HG03342 (cell line): ENCODE measurements around the gene PDPK1.
"Not testable (repeated sequence)": the region's sequence is repeated elsewhere in the genome, so short reads cannot be mapped to it uniquely, and the experiment has no call there.

Experiments used
- ATAC-seq: cut with Tn5 transposase; IDR thresholded peaks from one replicate; pipeline ENCODE4 v1.9.1; 2021; ENCODE audit warnings: mild to moderate bottlenecking, moderate library complexity; ENCODE audit not compliant: unreplicated experiment

The PDPK1 gene

GRCh38 chr16:2586241-2586640 lies 48.4 kb downstream of the PDPK1 start:
- ATAC-seq: no peak

- no peak for ATAC-seq
Measured at GRCh38 chr16:2586901-2587480, 49.2 kb downstream of the PDPK1 start.

- ATAC-seq: no peak
Measured at GRCh38 chr16:2587891-2588565, 50.2 kb downstream of the PDPK1 start.

DNA sequence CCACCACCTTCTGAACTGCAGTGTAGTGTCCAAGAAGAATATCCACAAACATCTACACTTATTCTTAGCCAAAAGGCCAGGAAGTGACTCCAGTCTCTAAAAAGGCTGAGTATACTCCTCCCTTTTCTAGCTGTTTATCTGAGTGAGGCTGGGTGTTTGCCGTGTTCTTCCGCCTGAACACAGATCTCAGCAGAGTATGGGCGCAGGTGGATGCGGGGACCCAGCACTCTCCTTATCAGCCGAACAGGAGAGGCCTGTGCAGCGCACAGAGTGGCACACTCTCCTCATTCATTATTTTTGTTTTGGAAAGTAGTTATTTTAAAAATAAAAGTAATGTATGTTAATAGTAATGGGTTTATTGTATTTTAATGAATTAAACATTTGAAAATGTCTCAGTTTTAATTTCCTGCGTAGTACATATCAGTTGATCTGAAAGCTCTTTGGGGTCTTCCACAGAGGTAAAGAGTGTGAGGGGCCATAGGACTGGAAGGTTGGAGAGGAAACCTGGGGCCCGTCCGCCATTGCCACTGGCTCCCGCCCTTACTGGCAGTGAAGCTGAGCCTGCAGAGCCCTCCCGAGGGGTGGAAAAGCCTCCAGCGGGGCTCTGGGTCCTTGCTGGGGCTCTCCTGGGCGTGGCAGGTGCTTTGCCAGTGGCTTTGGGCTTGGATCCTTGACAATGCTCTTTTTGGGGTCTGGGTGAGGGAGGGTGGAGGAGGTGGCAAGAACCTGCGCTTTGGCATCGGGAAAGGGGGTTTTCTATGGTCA lies 53.8 kb downstream of the PDPK1 start:
- ATAC-seq: no peak

- no peak for ATAC-seq
Measured at GRCh38 chr16:2592786-2593185, 55.0 kb downstream of the PDPK1 start.

DNA sequence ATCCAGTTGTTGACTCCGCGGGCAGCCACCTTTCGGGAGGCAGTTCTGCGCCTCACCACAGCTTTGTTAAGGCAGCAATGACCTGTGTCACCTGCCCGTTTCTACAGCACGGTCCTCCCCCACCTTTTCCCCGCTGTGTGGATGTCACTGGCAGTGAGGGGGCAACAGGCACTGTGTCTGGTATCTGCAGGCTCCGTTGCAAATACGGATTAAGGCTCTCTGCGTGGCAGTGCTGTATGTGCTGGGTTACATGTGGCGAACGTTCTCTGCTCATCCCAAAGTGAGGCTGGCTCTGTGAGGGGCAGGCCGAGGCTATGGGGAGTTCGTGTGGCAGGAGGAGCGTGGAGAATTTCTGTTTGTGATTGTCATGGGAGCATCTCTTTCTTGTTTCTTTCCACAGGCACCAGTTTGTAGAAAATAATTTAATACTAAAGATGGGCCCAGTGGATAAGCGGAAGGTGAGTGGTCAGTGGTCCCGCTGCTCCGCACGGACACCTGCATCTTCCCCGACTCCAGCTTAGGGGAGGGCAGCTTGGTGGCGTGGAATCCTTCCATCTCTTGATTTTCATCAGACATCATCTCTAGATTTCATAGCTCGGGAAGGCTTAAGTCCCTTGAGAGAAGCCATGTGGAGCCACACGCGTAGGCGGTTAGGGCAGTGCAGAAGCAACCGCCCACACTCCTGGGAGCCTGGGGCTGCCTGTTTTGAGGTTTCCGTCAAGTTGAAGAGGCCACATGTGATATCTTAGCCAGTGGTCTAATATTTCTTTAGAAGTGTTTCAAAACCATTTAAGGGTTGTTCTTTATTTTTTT lies 57.8 kb downstream of the PDPK1 start:
- no peak for ATAC-seq

DNA sequence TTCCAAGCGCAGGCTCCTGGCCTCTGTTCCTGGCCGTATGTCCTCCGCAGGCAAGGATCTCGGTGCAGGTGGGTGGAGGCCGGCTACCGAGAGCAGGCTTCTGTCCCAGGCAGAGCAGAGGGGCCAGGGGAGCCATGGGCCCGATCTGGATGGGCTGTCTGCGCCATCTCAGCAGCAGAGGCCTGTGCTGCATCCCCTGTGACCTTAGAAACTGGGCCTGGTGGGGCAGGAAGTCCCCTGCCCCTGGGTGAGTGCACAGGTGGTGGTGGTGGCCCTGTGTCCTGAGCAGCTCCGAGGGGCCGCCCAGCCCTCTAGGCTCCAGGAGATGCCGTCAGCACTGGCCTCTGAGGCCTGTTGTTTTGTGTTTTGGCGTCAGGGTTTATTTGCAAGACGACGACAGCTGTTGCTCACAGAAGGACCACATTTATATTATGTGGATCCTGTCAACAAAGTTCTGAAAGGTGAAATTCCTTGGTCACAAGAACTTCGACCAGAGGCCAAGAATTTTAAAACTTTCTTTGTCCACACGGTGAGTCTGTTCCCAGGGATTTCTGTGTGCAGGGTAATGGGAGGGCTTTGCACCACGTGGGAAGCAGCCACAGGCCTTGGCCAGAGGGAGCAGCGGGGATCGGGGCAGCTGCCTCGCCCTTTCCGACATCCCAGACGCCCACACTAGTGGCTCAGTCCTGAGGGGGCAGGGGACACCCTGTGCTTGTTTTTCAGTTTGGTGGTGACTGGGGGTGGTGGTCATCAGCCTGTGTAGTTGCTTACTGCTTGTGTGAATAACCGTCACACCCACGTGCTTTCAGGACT lies 59.1 kb downstream of the PDPK1 start:
- ATAC-seq: no peak

DNA sequence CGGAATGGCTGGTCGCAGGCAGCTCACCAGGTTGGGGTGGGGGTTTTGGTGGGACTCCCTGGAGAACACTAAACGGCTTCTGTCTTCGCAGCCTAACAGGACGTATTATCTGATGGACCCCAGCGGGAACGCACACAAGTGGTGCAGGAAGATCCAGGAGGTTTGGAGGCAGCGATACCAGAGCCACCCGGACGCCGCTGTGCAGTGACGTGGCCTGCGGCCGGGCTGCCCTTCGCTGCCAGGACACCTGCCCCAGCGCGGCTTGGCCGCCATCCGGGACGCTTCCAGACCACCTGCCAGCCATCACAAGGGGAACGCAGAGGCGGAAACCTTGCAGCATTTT lies 59.7 kb downstream of the PDPK1 start:
- no peak for ATAC-seq

GRCh38 chr16:2598133-2598641 lies 60.4 kb downstream of the PDPK1 start:
- ATAC-seq: no peak

DNA sequence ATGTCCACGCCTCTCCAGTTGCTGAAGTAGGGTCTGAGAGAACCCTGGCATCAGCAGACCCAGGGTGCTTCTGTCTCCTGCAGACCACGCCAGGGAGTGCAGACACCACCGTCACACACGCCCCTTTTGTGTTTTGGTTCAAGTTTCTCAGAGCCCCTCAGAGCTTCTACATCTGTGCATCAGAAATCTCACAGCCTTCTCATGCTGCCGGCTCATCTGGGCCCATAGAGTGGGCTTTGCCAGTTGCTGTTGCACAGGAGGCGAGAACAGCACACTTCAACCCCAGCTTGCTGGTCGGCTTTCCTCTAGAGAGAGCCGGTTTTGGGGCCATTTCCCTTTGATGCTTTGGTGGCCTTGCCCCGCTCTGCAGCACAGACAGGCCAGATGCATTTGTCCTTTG lies 60.9 kb downstream of the PDPK1 start:
- no peak for ATAC-seq

DNA sequence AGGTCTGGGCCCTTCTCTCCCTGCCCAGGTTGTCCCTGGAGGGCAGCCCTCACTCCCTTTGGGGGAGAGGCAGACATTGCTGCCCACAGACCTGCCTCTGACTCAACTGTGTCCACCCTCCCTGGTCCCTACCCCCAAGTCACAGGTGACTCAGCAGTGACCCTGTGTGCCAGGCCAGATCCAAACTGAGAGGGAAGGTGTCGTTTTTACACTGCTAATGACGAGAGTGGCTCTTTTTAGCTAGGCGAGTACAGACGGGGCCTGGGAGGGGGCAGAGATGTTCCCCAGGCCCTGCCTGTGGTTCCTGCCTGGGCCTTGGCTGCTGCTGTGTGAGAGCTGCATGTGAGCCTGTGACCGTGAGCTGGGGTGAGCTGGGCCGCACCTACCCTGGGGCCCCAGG lies 61.3 kb downstream of the PDPK1 start:
- not testable (repeated sequence) for ATAC-seq

DNA sequence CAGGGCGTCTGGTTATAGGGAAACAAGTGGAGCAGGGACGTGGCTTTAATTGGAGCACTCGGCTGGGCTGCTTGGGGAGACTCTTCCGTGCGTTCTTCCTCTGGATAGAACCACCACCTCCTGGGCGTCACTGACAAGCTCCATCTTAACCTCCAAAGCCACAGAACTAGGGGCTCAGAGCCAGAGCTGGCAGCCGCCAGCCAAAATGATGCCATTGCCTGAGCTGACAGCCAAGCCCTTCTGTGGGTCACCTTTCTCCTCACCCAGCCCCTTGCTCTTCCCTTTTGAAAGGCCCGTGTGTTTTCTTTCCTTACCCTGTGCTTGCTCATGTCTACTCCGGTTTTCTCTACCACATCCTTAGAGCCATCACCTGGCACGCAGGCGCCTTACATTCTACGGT lies 62.0 kb downstream of the PDPK1 start:
- not testable (repeated sequence) for ATAC-seq

DNA sequence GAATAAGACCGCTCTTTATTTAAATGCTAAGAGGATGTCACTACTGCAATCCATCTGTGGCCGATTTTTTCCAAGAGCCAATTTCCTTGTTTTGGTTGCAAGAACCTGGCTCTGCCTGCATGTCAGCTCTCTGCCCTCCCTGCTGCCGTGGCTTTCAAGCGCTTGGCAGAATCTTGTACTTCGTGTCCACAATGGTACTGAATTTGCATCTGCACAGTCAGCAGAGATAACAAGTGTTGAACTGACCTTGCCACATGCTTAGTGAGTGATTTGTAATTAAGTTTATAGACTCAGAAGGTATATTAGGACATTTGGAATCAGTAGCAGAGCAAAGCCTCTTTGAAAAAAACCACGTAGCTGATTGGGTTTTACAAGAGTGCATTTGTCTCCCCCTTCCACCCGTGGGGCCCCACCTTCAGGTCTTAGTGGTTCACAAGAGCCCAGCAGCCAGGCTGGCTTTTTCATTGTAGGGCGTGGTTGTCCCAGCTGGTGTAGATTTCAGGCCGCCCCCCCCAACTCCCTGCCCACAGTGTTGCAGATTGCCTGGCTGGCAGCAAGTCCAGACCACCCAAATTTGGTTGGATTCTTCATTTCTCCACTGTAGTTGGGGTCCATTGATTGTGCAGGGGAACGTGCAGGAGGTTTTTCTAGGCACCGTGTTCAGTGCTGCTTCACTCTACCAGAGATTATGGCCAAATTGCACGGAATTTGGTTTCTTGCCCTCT lies 63.6 kb downstream of the PDPK1 start:
- not testable (repeated sequence) for ATAC-seq

GRCh38 chr16:2602175-2602574 lies 64.4 kb downstream of the PDPK1 start:
- ATAC-seq: not testable (repeated sequence)

GRCh38 chr16:2603165-2604015 lies 65.6 kb downstream of the PDPK1 start:
- peak; percentile 65 for ATAC-seq

- not testable (repeated sequence) for ATAC-seq
Measured at GRCh38 chr16:2604016-2604369, 66.2 kb downstream of the PDPK1 start.

DNA sequence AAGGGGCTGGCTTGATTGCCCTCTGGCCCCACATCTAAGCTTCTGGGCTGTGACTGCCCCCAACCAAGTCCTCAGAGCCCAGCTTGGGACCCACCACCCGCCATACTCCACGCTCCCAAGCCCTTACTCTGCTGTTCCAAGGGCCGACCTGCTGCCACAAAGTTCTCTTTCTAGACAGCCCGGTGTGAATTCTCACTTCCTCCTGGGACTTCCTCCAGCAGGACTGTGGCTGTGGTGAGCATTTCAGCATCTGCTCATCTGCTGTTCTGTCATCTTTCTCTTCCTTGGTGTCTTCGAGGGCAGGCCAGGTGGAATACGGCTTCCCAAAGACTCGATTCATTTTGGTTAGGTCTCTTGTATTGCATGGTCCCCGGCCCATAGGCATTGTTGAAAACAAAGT lies 69.0 kb downstream of the PDPK1 start:
- ATAC-seq: peak; percentile 45

DNA sequence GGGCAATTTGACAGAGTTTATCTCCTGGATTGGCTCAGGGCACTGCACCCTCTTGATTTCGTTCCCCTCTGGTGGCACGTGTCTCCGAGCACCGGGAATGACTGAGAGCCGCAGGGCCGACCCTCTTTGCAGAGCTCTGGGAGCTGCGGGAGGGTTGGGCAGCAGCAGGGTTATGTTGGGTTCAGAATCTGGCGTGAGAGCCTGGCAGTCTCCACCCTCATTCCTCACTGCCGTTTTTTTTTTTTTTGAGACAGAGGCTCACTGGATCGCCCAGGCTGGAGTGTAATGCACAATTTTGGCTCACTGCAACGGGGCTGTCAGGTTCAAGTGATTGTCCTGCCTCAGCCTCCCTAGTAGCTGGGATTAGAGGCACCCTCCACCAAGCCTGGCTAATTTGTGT lies 71.5 kb downstream of the PDPK1 start:
- not testable (repeated sequence) for ATAC-seq
